NCI-H2029 treated with DMSO at 0.1 percent for 48 hours (cell line): Measurements from ENCODE around the gene TFAM.
A peak's percentile ranks its signal among the peaks of the same experiment; 100 is the strongest.

ENCODE experiments used
- DNase-seq: peaks from one replicate; lab custom pipeline; 2025; lab: John Stamatoyannopoulos, UW

The TFAM gene

DNA sequence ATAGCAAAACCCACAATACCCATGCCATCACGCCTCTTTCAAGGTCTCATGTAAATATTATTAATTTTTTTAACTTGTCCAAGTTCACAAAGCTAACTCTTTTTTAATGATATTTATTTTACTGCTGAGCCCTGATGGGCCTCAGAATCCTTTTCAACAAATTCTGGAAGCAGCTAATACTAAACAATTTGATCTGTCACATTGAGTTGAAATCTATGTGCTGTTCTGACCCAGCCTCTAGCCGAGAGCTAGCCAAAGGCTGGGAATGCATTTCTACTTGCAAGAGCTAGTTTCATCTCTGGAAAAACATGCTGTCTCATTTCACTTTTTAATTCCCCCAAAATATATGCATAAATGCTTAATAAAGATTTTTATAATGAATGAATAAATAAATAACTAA lies 47.9 kb downstream of the TFAM start:
- DNase-seq, result no peak

DNA sequence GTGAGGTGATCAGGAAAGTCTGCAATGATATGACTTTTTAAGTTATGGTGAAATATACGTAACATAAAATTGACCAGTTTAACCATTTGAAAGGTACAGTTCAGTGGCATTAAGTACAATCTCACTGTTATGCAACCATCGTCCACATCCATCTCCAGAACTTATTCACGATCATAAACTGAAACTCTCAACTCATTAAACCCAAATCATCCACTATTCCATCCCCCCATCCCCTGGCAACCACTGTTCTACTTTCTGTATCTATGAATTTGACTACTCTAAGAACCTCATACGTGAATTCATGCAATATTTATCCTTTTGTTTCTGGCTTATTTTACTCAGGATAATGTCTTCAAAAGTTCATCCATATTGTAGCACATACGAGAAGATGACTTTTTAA lies 48.4 kb downstream of the TFAM start:
- DNase-seq, result no peak

DNA sequence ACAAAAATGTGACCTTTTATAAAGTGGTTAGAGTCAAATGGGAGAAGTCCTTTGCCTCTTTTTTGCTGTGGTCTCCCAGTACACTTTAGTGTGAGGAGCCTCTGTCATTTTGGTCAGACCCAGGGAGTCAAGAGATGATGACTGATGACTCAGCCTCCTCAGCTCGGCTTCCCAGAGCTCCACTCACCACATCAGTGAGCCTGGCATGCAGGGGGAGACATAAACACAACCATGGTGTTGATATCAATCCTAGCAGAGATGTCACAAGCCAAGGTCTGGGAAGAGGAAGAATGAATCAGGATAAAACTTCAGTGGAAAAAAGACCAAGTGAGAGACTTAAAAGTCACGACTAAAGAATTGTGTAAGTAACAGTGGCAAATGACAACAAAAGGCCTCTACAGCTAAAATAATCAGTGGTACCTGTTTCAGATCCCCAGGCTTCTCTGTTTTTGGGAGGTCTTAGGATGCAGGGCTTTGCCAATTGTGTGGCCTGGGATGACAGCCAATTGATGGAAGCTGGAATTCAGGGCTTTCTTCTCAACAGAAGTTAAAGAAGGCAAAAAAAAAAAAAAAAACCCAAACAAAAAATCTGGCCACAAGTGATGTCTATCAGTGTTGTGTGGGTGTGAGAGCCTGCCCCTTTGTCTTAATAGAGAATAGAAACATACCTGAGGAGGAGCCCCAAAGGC lies 50.2 kb downstream of the TFAM start:
- DNase-seq, result no peak

DNA sequence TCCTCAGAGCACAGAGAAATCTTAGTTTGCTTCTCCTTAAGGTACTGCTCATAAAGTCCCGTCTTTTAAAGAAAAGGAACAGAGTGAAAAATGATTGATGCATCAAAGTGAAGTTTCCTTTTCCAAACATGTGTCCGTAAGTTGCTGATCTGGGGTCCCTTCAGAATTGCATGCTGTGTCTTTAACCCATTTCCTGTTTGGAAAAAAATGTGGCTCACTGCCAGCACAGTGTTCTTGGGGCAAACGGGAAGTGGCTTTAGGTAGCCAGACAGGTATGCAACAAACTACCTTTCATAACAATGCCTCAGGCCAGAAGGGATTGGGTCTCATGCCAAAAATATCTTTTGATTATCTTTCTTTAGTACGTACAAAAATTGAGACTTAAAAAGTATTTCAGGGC lies 50.9 kb downstream of the TFAM start:
- peak; percentile 29 for DNase-seq

DNA sequence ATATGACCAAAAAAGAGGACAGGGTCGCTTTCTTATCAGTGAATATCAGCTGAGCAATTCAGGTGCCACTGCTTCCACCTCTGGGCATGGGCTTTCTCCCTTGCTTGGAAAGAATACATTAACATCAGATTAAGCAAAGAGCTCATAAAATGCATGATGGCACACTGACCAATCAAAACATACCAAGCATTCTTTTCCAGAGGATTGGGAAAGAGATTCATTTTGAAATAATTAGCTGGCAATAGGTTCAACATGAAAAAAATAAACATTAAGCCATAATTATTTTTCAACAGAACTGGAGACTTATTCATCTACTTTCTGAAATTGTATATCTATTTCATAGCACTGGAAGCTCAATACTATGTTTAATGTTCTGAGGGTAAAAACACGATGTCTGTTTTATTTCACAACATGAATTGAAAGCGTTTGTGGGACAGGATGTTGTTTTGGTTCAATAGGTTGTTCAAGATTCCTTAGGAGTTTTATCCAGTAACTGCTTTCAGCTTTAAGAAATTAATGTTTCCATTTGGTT lies 53.2 kb downstream of the TFAM start:
- DNase-seq, result no peak

DNA sequence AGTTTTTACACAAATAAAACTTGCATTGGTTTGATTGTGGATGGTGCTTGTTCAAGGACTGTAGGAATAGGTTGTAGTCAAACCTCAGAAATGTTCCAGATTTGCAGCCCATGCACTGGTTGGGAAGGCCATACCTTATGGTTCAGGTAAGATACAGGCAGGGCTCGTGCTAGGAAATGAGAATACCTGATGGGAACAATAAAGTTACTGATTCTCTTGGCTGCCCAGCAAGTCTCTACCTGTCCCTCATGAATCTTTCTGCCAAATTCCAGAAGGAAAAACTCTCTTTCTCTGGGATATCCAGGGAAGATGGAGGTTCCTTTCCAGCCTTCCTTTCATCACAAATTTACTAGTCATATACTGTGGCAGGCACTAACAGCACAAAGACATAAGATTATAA lies 53.8 kb downstream of the TFAM start:
- no peak for DNase-seq

DNA sequence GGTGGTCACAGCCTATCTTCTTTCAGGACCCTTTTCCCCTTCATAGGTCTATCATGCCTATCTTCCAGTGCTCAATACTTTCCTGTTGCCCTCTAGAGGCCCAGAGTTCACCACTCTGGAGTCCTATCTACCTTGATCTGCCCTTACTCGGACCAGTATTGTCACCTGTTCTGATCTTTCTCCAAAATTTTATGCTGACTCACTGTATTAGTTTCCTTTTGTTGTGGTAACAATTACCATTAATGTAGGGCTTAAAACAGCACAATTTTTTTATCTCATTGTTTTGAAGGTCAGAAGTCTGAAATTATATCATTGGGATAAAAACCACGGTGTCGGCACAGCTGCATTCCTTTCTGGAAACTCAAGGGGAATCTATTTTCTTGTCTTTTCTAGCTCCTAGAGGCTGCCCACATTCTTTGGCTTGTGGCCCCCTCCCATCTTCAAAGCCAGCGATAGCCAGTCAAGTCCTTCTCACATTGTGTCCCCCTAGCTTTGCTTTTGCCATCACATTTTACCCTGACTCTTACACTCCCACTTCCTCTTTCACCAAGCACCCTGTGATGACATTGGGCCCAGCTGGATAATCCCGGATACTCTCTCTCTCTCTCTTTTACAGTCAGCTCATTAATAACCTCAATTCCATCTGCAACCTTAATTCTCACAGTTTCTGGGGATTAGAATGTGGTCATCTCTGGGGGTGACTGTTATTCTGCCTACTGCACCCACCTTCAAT lies 54.6 kb downstream of the TFAM start:
- DNase-seq, result no peak

DNA sequence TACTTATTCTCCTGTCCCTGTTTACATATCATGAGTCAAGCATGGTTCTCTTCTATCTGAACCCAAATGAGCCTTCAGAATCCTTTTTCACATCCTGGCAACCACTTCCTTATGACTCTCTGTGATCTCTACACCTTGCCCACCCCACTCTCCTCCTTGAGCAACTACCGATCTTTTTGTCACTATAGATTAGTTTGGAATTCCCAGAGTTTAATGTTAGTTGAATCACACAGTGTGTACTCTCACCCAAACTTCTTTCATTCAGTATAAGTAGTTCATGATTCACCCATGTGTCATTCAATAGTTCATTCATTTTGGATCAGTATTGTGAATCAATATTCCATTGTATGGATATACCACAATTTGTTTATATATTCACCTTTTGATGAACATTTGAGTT lies 55.3 kb downstream of the TFAM start:
- no peak for DNase-seq

DNA sequence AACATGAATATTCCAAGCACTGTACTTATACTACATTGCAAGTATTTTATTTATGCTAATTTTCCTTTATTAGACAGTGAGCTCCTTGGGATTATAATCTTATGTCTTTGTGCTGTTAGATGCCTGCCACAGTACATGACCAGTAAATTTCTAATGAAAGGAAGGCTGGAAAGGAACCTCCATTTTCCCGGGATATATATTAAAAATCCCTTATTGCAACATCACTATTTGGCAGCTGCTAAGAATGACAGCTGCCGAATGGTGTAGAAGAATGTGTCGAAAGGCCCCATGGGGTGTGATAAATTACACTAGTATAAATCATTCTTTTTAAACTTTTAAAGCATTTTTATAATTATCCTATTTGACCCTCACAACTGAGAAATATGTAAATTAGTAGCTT lies 59.1 kb downstream of the TFAM start:
- no peak for DNase-seq

DNA sequence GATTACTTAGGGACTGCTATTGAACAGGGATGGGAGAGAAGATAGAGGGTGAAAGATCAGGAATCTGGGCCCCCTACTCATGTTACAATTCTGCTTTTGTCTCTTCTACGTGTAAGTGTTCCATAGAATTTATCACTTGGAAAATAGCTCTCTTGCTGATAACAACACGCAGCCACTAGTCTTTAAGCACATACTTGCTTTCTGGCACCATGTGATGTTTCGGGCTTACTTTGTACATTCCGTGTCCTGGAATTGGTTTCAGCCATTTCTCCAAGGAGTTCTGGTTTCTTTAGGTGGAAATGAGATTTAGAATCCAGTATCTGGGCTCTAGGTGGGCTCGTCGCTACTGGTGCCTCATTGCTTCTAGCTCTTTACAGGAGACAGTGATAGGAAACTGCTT lies 59.7 kb downstream of the TFAM start:
- DNase-seq, result no peak

DNA sequence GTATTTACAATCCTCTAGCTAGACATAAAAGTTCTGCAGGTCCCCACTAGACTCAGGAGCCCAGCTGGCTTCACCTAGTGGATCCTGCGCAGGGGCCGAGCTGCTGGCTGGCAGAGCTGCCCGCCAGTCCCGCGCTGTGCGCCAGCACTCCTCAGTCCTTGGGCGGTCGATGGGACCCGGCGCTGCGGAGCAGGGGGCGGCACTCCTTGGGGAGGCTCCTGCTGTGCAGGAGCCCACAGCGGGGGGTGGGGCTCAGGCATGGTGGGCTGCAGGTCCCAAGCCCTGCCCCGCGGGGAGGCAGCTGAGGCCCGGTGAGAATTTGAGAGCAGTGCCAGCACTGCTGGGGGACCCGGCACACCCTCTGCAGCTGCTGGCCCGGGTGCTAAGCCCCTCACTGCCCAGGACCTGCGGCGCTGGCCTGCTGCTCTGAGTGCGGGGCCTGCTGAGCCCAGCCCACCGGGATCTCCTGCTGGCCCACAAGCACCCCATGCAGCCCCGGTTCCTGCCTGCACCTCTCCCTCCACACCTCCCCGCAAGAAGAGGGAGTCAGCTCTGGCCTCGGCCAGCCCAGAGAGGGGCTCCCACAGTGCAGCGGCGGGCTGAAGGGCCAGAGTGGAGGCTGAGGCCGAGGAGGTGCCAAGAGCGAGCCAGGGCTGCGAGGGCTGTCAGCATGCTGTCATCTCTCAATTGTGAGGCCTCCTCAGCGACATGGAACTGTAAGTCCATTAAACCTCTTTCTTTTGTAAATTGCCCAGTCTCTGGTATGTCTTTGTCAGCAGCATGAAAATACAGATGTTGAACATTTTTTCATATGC lies 63.1 kb downstream of the TFAM start:
- DNase-seq, result no peak
